ENCODE data around the gene PABPN1.

- TF ChIP-seq CTCF (IDR thresholded peaks at IDR 0.05; ENCODE audit: low read depth, low read length) (no peak), POLR2A (IDR thresholded peaks at IDR 0.05; ENCODE audit: extremely low read depth, insufficient read length) (peak; percentile 59)
Measured at GRCh38 chr14:23320584-23321571, at the start of gene PABPN1.
